Astrocyte (in vitro differentiated cells and primary cell): ENCODE results near the gene STARD13. TPM values are rescaled to one million over a fixed set of nuclear protein-coding genes. Genes with fewer than 3 reads are reported as not detected.

Experiments
- DNase-seq: peaks from one replicate; pipeline ENCODE4 v3.0.0-alpha.2; 2010; ENCODE audit warnings: low read depth
- FAIRE-seq: peaks from 2 replicates; lab custom pipeline; 2011; peaks lifted over from hg19 to GRCh38; lab: Jason Lieb, UNC
- H2AFZ ChIP-seq: 2 replicates; pipeline ENCODE4 v1.6.0; 2012; ENCODE audit warnings: low read depth, low read length, inconsistent platforms
- H3K27ac ChIP-seq: 2 replicates; pipeline ENCODE4 v1.5.1; 2011; ENCODE audit warnings: low read depth, low read length, inconsistent platforms
- H3K27me3 ChIP-seq: 2 replicates; pipeline ENCODE4 v1.6.0; 2011; ENCODE audit warnings: low read length, inconsistent platforms; ENCODE audit not compliant: insufficient read depth
- H3K36me3 ChIP-seq: 2 replicates; pipeline ENCODE4 v1.5.1; 2011; ENCODE audit warnings: low read length, inconsistent platforms; ENCODE audit not compliant: insufficient read depth
- H3K4me1 ChIP-seq: 2 replicates; pipeline ENCODE4 v1.5.1; 2011; ENCODE audit warnings: low read length, inconsistent platforms; ENCODE audit not compliant: insufficient read depth
- H3K4me2 ChIP-seq: 2 replicates; pipeline ENCODE4 v1.6.0; 2012; ENCODE audit warnings: low read length, inconsistent platforms
- H3K4me3 ChIP-seq: 2 replicates; pipeline ENCODE4 v1.5.1; 2011; ENCODE audit warnings: low read depth, mild to moderate bottlenecking, low read length, inconsistent platforms; ENCODE audit not compliant: insufficient read depth
- H3K79me2 ChIP-seq: 2 replicates; pipeline ENCODE4 v1.6.0; 2012; ENCODE audit warnings: mild to moderate bottlenecking, low read length, inconsistent platforms; ENCODE audit not compliant: insufficient read depth
- H3K9ac ChIP-seq: 2 replicates; pipeline ENCODE4 v1.6.0; 2012; ENCODE audit warnings: mild to moderate bottlenecking, low read length, inconsistent platforms
- H3K9me3 ChIP-seq: 2 replicates; pipeline ENCODE4 v1.5.1; 2012; ENCODE audit warnings: low read depth, mild to moderate bottlenecking, low read length, inconsistent platforms; ENCODE audit not compliant: insufficient read depth
- H4K20me1 ChIP-seq: 2 replicates; pipeline ENCODE4 v1.6.0; 2012; ENCODE audit warnings: low read length, inconsistent platforms; ENCODE audit not compliant: insufficient read depth
- H3K27ac Mint-ChIP-seq: one replicate; pipeline ENCODE4 v1.8.0; 2021; ENCODE audit warnings: mild to moderate bottlenecking, mixed read lengths; ENCODE audit not compliant: unreplicated experiment
- H3K27me3 Mint-ChIP-seq: one replicate; pipeline ENCODE4 v1.8.0; 2021; ENCODE audit warnings: low read depth, mixed read lengths; ENCODE audit not compliant: unreplicated experiment
- H3K36me3 Mint-ChIP-seq: one replicate; pipeline ENCODE4 v1.8.0; 2021; ENCODE audit warnings: low read depth, mixed read lengths; ENCODE audit not compliant: unreplicated experiment
- H3K4me1 Mint-ChIP-seq: one replicate; pipeline ENCODE4 v1.8.0; 2021; ENCODE audit warnings: low read depth, mixed read lengths; ENCODE audit not compliant: unreplicated experiment
- H3K4me3 Mint-ChIP-seq: one replicate; pipeline ENCODE4 v1.8.0; 2021; ENCODE audit warnings: mild to moderate bottlenecking, moderate library complexity, mixed read lengths; ENCODE audit not compliant: unreplicated experiment
- H3K9me3 Mint-ChIP-seq: one replicate; pipeline ENCODE4 v1.8.0; 2021; ENCODE audit warnings: mild to moderate bottlenecking, mixed read lengths; ENCODE audit not compliant: unreplicated experiment
- CTCF ChIP-seq: IDR thresholded peaks from 2 replicates; pipeline ENCODE4 v1.5.1; 2011; ENCODE audit warnings: low read depth, mild to moderate bottlenecking, inconsistent platforms, low read length, moderate library complexity; ENCODE audit not compliant: insufficient read depth
- EZH2 ChIP-seq: IDR thresholded peaks from 2 replicates; pipeline ENCODE4 v1.6.1; 2012; ENCODE audit warnings: mild to moderate bottlenecking, low read length, inconsistent platforms; ENCODE audit not compliant: insufficient read depth
- total RNA-seq: library from RNA; stranded (reverse); gene quantifications from 2 replicates; pipeline ENCODE4 v1.2.1, GENCODE V29; 2021

Gene STARD13
- total RNA-seq, 1 donor from 2014 or later = 30.1 TPM

GRCh38 chr13:33053397-33054066 is 232.0 kb downstream of the STARD13 start:
- Mint-ChIP-seq H3K27me3 (no peaks in the 10 kb centered on the region), H3K36me3 (peaks cover 2% of the 10 kb centered on the region), H3K4me1 (peaks cover 12% of the 10 kb centered on the region), H3K4me3 (no peak overlapping the region), H3K27ac (peak overlapping the region; percentile 41), H3K9me3 (no peaks in the 10 kb centered on the region)
- TF ChIP-seq CTCF = no peak
- TF ChIP-seq EZH2 = no peak
- no peaks in the 10 kb centered on the region for H3K79me2 ChIP-seq
- FAIRE-seq (no peak), DNase-seq (peak; percentile 73)
- H3K4me3 ChIP-seq = no peak overlapping the region
- H4K20me1 ChIP-seq = no peaks in the 10 kb centered on the region
- no peaks in the 10 kb centered on the region for H3K27me3 ChIP-seq
- H3K9ac ChIP-seq = no peak overlapping the region
- H3K27ac ChIP-seq = no peak overlapping the region
- H3K4me1 ChIP-seq = peaks cover 4% of the 10 kb centered on the region
- H2AFZ ChIP-seq = no peak overlapping the region
- H3K36me3 ChIP-seq = no peaks in the 10 kb centered on the region
- no peak overlapping the region for H3K4me2 ChIP-seq
- no peaks in the 10 kb centered on the region for H3K9me3 ChIP-seq
